HG03354 (cell line): ENCODE data around the gene ZNF407.
"Not testable (repeated sequence)": the region's sequence is repeated elsewhere in the genome, so short reads cannot be mapped to it uniquely, and the experiment has no call there.

ENCODE experiments used
- ATAC-seq: cut with Tn5 transposase; IDR thresholded peaks from one replicate; pipeline ENCODE4 v1.9.1; 2021; ENCODE audit warnings: mild to moderate bottlenecking; ENCODE audit not compliant: unreplicated experiment, poor library complexity, severe bottlenecking

Gene ZNF407

GRCh38 chr18:74944676-74945075 is 347.0 kb downstream of the ZNF407 start:
- no peak for ATAC-seq

- ATAC-seq: no peak
Measured at GRCh38 chr18:74945774-74946545, 348.3 kb downstream of the ZNF407 start.

GRCh38 chr18:74946646-74947375 is 349.1 kb downstream of the ZNF407 start:
- ATAC-seq: no peak

- no peak for ATAC-seq
Measured at GRCh38 chr18:74947417-74947816, 349.7 kb downstream of the ZNF407 start.

GRCh38 chr18:74947875-74948274 is 350.2 kb downstream of the ZNF407 start:
- no peak for ATAC-seq

- ATAC-seq: no peak
Measured at GRCh38 chr18:74949611-74950010, 351.9 kb downstream of the ZNF407 start.

- ATAC-seq: no peak
Measured at GRCh38 chr18:74950479-74950878, 352.8 kb downstream of the ZNF407 start.

- ATAC-seq: peak; percentile 71
Measured at GRCh38 chr18:74951165-74951760, 353.6 kb downstream of the ZNF407 start.

- ATAC-seq: no peak
Measured at GRCh38 chr18:74957588-74958224, 360.0 kb downstream of the ZNF407 start.

GRCh38 chr18:74959216-74959615 is 361.5 kb downstream of the ZNF407 start:
- ATAC-seq: no peak

GRCh38 chr18:74961596-74961995 is 363.9 kb downstream of the ZNF407 start:
- no peak for ATAC-seq

- ATAC-seq: peak; percentile 94
Measured at GRCh38 chr18:74963820-74964446, 366.3 kb downstream of the ZNF407 start.

GRCh38 chr18:74965682-74966081 is 368.0 kb downstream of the ZNF407 start:
- no peak for ATAC-seq

- no peak for ATAC-seq
Measured at GRCh38 chr18:74967438-74967837, 369.8 kb downstream of the ZNF407 start.

- ATAC-seq: no peak
Measured at GRCh38 chr18:74967979-74968378, 370.3 kb downstream of the ZNF407 start.

GRCh38 chr18:74971358-74971757 is 373.7 kb downstream of the ZNF407 start:
- not testable (repeated sequence) for ATAC-seq

- ATAC-seq: not testable (repeated sequence)
Measured at GRCh38 chr18:74971776-74972175, 374.1 kb downstream of the ZNF407 start.

- ATAC-seq: no peak
Measured at GRCh38 chr18:74972354-74972753, 374.7 kb downstream of the ZNF407 start.

- ATAC-seq: no peak
Measured at GRCh38 chr18:74975001-74975400, 377.3 kb downstream of the ZNF407 start.
